Measurements from ENCODE around the gene KDM6A. TPM values are rescaled to one million over a fixed set of nuclear protein-coding genes. Genes with fewer than 3 reads are reported as not detected.

The KDM6A gene
- total and polyA plus RNA-seq, 8 donors, result 21.1 to 75.0 (median 49.2) TPM

GRCh38 chrX:45006002-45006800 lies 133.2 kb downstream of the KDM6A start:
- H3K9me3 ChIP-seq, result no peaks in the 10 kb centered on the region
- no peak for DNase-seq
- peaks cover 5 to 8% of the 10 kb centered on the region in 2 donors for H3K4me1 ChIP-seq
- no peak overlapping the region for H3K27ac ChIP-seq
- no peak for ATAC-seq
- no peak overlapping the region for H3K4me3 ChIP-seq
- H3K27me3 ChIP-seq, result no peaks in the 10 kb centered on the region
- no peaks in the 10 kb centered on the region for H3K36me3 ChIP-seq
- intact Hi-C loops (cut with DNase I), result no loop called here
- TF ChIP-seq CTCF (IDR thresholded peaks at IDR 0.05), result no peak

GRCh38 chrX:45007598-45007997 lies 134.6 kb downstream of the KDM6A start:
- Histone ChIP-seq H3K36me3 (no peaks in the 10 kb centered on the region), H3K4me1 (peaks cover 0 to 2% of the 10 kb centered on the region in 2 donors), H3K4me3 (no peak overlapping the region), H3K27me3 (no peaks in the 10 kb centered on the region), H3K27ac (no peak overlapping the region), H3K9me3 (no peaks in the 10 kb centered on the region)
- ATAC-seq (no peak), DNase-seq (no peak)
- TF ChIP-seq CTCF (IDR thresholded peaks at IDR 0.05), result no peak
- intact Hi-C loops (cut with DNase I), result no loop called here

GRCh38 chrX:45009371-45010000 lies 136.5 kb downstream of the KDM6A start:
- intact Hi-C loops (cut with DNase I), result no loop called here
- H3K36me3 ChIP-seq, result no peaks in the 10 kb centered on the region
- H3K27me3 ChIP-seq, result no peaks in the 10 kb centered on the region
- no peak overlapping the region for H3K27ac ChIP-seq
- H3K9me3 ChIP-seq, result no peaks in the 10 kb centered on the region
- TF ChIP-seq CTCF (IDR thresholded peaks at IDR 0.05), result no peak
- H3K4me1 ChIP-seq, result no peaks in the 10 kb centered on the region
- DNase-seq (no peak), ATAC-seq (no peak)
- H3K4me3 ChIP-seq, result no peak overlapping the region

- no peak for ATAC-seq
- no peaks in the 10 kb centered on the region for H3K27me3 ChIP-seq
- no peaks in the 10 kb centered on the region for H3K9me3 ChIP-seq
- no peak overlapping the region for H3K4me3 ChIP-seq
- no peak for DNase-seq
- TF ChIP-seq CTCF (IDR thresholded peaks at IDR 0.05), result no peak
- H3K4me1 ChIP-seq, result no peaks in the 10 kb centered on the region
- H3K36me3 ChIP-seq, result no peaks in the 10 kb centered on the region
- H3K27ac ChIP-seq, result no peak overlapping the region
- intact Hi-C loops (cut with DNase I), result no loop called here
These were observed 138.1 kb downstream of the KDM6A start for GRCh38 chrX:45011131-45011530.

- no peak for ATAC-seq
- H3K4me1 ChIP-seq, result no peaks in the 10 kb centered on the region
- DNase-seq, result no peak
- no peak for TF ChIP-seq CTCF (IDR thresholded peaks at IDR 0.05)
- no peak overlapping the region for H3K4me3 ChIP-seq
- no peaks in the 10 kb centered on the region for H3K36me3 ChIP-seq
- intact Hi-C loops (cut with DNase I), result no loop called here
- H3K9me3 ChIP-seq, result no peaks in the 10 kb centered on the region
- H3K27me3 ChIP-seq, result no peaks in the 10 kb centered on the region
- H3K27ac ChIP-seq, result no peak overlapping the region
These were observed 138.6 kb downstream of the KDM6A start for GRCh38 chrX:45011597-45011996.
